Brain microvascular endothelial cell (primary cell): ENCODE measurements around the gene NBAS.

ENCODE experiments used
- DNase-seq: peaks from one replicate; pipeline ENCODE4 v3.0.0-alpha.2; 2020
- H3K27ac ChIP-seq: fragments of 250-450 bp; sonication (Bioruptor Pico); 2 replicates; pipeline ENCODE4 v1.5.1; 2020; ENCODE audit warnings: mild to moderate bottlenecking, moderate library complexity
- H3K27me3 ChIP-seq: fragments of 250-450 bp; sonication (Bioruptor Pico); replicated peaks from 2 replicates; pipeline ENCODE4 v1.5.1; 2020; ENCODE audit warnings: mild to moderate bottlenecking
- H3K36me3 ChIP-seq: fragments of 250-450 bp; sonication (Bioruptor Pico); replicated peaks from 2 replicates; pipeline ENCODE4 v1.5.1; 2020; ENCODE audit warnings: mild to moderate bottlenecking
- H3K4me3 ChIP-seq: 2 replicates; pipeline ENCODE4 v1.5.1; 2011; ENCODE audit warnings: low read depth, mild to moderate bottlenecking, control low read depth, low read length, moderate library complexity
- in situ Hi-C: cut with HindIII; loops from 2 replicates; pipeline ENCODE4 v1.10.0; 2017; ENCODE audit warnings: low sequenced_read_pairs, low pct_ligation_motif_present
- TF ChIP-seq, protein P1 (sequence below): IDR thresholded peaks from 2 replicates; pipeline ENCODE4 v1.5.1; 2011; ENCODE audit warnings: low read depth, mild to moderate bottlenecking, moderate library complexity, low read length, control low read depth, inconsistent platforms; ENCODE audit errors: missing control alignments

The NBAS gene

GRCh38 chr2:15480552-15480951 lies 80.6 kb downstream of the NBAS start:
- Histone ChIP-seq H3K4me3 (no peak overlapping the region), H3K27me3 (no peaks in the 10 kb centered on the region), H3K27ac (no peak overlapping the region), H3K36me3 (peaks cover 5% of the 10 kb centered on the region)
- TF ChIP-seq, protein P1, sequence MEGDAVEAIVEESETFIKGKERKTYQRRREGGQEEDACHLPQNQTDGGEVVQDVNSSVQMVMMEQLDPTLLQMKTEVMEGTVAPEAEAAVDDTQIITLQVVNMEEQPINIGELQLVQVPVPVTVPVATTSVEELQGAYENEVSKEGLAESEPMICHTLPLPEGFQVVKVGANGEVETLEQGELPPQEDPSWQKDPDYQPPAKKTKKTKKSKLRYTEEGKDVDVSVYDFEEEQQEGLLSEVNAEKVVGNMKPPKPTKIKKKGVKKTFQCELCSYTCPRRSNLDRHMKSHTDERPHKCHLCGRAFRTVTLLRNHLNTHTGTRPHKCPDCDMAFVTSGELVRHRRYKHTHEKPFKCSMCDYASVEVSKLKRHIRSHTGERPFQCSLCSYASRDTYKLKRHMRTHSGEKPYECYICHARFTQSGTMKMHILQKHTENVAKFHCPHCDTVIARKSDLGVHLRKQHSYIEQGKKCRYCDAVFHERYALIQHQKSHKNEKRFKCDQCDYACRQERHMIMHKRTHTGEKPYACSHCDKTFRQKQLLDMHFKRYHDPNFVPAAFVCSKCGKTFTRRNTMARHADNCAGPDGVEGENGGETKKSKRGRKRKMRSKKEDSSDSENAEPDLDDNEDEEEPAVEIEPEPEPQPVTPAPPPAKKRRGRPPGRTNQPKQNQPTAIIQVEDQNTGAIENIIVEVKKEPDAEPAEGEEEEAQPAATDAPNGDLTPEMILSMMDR: no peak
- no peak for DNase-seq
- in situ Hi-C loops: no loop called here

GRCh38 chr2:15472876-15473275 lies 88.3 kb downstream of the NBAS start:
- in situ Hi-C loops: no loop called here
- H3K4me3 ChIP-seq: no peak overlapping the region
- H3K36me3 ChIP-seq: peaks cover 6% of the 10 kb centered on the region
- no peaks in the 10 kb centered on the region for H3K27me3 ChIP-seq
- H3K27ac ChIP-seq: no peak overlapping the region
- DNase-seq: no peak
- TF ChIP-seq, protein P1: no peak

GRCh38 chr2:15472133-15472532 lies 89.0 kb downstream of the NBAS start:
- Histone ChIP-seq H3K27me3 (no peaks in the 10 kb centered on the region), H3K36me3 (peaks cover 10% of the 10 kb centered on the region), H3K4me3 (no peak overlapping the region), H3K27ac (no peak overlapping the region)
- in situ Hi-C loops: no loop called here
- no peak for DNase-seq
- TF ChIP-seq, protein P1: no peak

GRCh38 chr2:15471606-15472005 lies 89.5 kb downstream of the NBAS start:
- Histone ChIP-seq H3K27me3 (no peaks in the 10 kb centered on the region), H3K4me3 (no peak overlapping the region), H3K36me3 (peaks cover 11% of the 10 kb centered on the region), H3K27ac (no peak overlapping the region)
- in situ Hi-C loops: no loop called here
- DNase-seq: no peak
- TF ChIP-seq, protein P1: no peak

GRCh38 chr2:15460112-15460620 lies 101.0 kb downstream of the NBAS start:
- DNase-seq: no peak
- peaks cover 8% of the 10 kb centered on the region for H3K36me3 ChIP-seq
- TF ChIP-seq, protein P1: no peak
- H3K27ac ChIP-seq: no peak overlapping the region
- H3K4me3 ChIP-seq: no peak overlapping the region
- no peaks in the 10 kb centered on the region for H3K27me3 ChIP-seq
- in situ Hi-C loops: no loop called here

DNA sequence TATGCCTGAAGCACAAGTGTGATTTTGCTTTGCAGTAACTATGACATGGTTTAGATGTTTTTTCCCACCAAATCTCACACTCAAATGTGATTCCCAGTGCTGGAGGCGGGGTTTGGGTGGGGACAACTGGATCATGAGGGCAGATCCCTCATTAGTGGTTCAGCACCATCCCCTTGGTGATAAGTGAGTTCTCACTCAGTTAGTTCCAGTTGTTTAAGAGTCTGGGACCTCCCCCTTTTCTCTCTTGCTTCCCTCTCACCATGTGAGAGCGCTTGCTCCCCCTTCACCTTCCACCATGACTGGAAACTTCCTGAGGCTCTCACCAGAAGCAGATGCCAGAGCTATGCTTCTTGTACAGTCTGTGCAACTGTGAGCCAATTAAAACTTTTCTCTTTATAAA lies 102.9 kb downstream of the NBAS start:
- Histone ChIP-seq H3K36me3 (peaks cover 8% of the 10 kb centered on the region), H3K27me3 (no peaks in the 10 kb centered on the region), H3K27ac (no peak overlapping the region), H3K4me3 (no peak overlapping the region)
- TF ChIP-seq, protein P1: no peak
- DNase-seq: no peak
- in situ Hi-C loops: no loop called here
